ENCODE results near the gene CYTIP.

- no peak for TF ChIP-seq RBM39 (IDR thresholded peaks at IDR 0.05; ENCODE audit: low read depth, low read length, poor library complexity, severe bottlenecking)
- no peak for TF ChIP-seq ZFP1 (CRISPR knock-in tag; IDR thresholded peaks at IDR 0.05)
- no peak for TF ChIP-seq HDAC2 (CRISPR knock-in tag; IDR thresholded peaks at IDR 0.05)
- no peak for TF ChIP-seq PBX2 (CRISPR knock-in tag; IDR thresholded peaks at IDR 0.05)
- TF ChIP-seq NR3C1 (CRISPR knock-in tag; IDR thresholded peaks at IDR 0.05): no peak
- TF ChIP-seq NR2C2 (CRISPR knock-in tag; IDR thresholded peaks at IDR 0.05; ENCODE audit: borderline replicate concordance): no peak
- no peak for TF ChIP-seq CTCF (CRISPR knock-in tag; IDR thresholded peaks at IDR 0.05)
These were observed 16.6 kb downstream of the CYTIP start for GRCh38 chr2:157427003-157427921.
